Activated naive CD8-positive, alpha-beta T cell (primary cell): ENCODE measurements around the gene VPS13D.

Source experiments
- H3K27ac Mint-ChIP-seq: one replicate; pipeline ENCODE4 v1.8.0; 2021; ENCODE audit warnings: mixed read lengths
- H3K27me3 Mint-ChIP-seq: one replicate; pipeline ENCODE4 v1.8.0; 2021; ENCODE audit warnings: mixed read lengths
- H3K36me3 Mint-ChIP-seq: one replicate; pipeline ENCODE4 v1.8.0; 2021; ENCODE audit warnings: mixed read lengths
- H3K4me1 Mint-ChIP-seq: one replicate; pipeline ENCODE4 v1.8.0; 2021; ENCODE audit warnings: low read depth, mixed read lengths
- H3K4me3 Mint-ChIP-seq: one replicate; pipeline ENCODE4 v1.8.0; 2021; ENCODE audit warnings: mild to moderate bottlenecking, mixed read lengths
- H3K9me3 Mint-ChIP-seq: one replicate; pipeline ENCODE4 v1.8.0; 2021; ENCODE audit warnings: low read depth, mixed read lengths

Gene VPS13D, protein sequence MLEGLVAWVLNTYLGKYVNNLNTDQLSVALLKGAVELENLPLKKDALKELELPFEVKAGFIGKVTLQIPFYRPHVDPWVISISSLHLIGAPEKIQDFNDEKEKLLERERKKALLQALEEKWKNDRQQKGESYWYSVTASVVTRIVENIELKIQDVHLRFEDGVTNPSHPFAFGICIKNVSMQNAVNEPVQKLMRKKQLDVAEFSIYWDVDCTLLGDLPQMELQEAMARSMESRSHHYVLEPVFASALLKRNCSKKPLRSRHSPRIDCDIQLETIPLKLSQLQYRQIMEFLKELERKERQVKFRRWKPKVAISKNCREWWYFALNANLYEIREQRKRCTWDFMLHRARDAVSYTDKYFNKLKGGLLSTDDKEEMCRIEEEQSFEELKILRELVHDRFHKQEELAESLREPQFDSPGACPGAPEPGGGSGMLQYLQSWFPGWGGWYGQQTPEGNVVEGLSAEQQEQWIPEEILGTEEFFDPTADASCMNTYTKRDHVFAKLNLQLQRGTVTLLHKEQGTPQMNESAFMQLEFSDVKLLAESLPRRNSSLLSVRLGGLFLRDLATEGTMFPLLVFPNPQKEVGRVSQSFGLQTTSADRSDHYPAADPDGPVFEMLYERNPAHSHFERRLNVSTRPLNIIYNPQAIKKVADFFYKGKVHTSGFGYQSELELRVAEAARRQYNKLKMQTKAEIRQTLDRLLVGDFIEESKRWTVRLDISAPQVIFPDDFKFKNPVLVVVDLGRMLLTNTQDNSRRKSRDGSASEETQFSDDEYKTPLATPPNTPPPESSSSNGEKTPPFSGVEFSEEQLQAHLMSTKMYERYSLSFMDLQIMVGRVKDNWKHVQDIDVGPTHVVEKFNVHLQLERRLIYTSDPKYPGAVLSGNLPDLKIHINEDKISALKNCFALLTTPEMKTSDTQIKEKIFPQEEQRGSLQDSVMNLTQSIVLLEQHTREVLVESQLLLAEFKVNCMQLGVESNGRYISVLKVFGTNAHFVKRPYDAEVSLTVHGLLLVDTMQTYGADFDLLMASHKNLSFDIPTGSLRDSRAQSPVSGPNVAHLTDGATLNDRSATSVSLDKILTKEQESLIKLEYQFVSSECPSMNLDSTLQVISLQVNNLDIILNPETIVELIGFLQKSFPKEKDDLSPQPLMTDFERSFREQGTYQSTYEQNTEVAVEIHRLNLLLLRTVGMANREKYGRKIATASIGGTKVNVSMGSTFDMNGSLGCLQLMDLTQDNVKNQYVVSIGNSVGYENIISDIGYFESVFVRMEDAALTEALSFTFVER (N-terminal part only)

DNA sequence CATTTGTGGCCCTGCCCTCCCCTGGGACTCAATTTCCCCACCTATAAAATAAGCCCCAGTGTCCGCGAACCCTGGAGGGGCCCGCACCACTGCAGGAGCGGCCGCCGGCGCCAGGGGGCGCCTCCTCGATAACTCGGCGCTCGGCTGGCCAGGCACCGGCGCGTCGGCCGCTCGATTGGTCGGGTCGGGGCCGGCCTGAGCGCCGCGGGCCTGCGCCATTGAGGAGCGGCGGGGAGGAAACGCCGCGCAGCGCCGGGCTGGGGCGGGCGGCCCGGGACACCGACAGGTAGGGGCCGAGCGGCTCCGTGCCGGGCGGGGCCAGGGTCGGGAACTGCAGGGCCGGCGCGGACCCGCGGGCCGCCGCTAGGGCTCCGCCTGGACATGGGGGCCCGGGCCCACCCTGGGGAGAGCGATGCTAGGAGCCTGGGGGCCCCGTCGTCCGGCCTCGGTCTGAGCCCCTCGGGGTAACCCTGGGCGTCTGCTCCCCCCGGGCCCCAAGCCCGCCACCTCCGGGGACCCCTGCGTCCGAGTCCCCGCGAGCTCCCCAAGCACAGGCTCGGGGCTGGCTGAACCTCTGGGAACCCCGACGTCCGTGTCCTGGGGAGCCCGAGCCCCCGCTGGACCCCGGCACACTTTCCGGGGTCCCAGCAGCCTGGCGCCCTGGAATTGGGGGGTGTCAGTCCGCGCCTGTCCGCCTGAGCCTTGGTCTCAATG, at the start of gene VPS13D:
VPS13D (plus strand) TSS at position 196 of the 714 bp plus-strand sequence. CDS start 4,237 bp downstream, outside the sequence.
- Mint-ChIP-seq H3K27me3 (no peaks in the 10 kb centered on the region), H3K9me3 (no peaks in the 10 kb centered on the region), H3K4me1 (peaks cover 24% of the 10 kb centered on the region), H3K27ac (no peak within 1 kb of the TSS), H3K36me3 (no peaks in the 10 kb centered on the region), H3K4me3 (peak within 1 kb of the TSS; percentile 89)

DNA sequence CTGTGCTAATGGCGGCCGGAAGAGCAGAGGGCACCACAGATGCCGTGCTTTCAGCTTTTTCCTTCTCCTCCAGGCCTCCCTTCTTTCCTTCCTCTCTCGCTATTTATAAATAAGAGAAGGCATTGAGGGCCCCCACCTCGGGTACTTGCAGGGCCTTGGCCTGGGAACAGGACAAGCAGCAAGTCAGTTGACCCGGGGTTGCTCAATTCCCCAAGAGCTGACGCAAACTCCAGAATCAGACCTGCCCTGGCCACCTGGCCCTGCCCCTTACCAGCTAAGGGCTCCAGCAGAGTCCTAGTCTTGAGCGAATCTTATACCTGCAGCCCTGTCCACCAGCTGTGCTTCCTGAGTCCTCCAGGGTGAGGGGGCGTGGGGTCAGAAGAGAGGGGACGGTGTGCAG, 49.5 kb upstream of the VPS13D start:
- H3K27ac Mint-ChIP-seq = no peak overlapping the region

DNA sequence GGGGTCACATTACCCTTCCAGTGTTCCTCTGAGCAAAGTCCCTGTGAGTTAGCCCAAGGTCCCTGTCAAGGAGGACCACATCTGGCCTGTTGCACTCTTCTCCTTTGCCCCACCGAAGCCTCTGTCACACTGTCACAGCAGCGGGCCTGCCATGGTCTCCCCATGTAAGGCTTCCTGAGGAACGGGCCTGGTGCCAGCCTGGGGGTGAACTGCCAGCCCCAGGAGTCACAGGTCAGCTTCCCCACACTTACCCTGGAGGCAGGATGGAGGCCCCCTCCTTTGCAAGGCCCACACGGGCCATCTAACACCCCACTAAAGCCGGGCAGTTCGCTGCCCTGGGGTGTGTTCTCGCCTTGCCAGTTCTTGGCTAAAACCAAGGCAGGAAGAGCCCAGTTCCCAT, 48.9 kb upstream of the VPS13D start:
- Mint-ChIP-seq H3K27ac (peak overlapping the region; percentile 28), H3K36me3 (peaks cover 5% of the 10 kb centered on the region), H3K4me3 (no peak overlapping the region), H3K4me1 (peaks cover 62% of the 10 kb centered on the region), H3K27me3 (no peaks in the 10 kb centered on the region), H3K9me3 (no peaks in the 10 kb centered on the region)

More for the DNA sequence above, 49.5 kb upstream of the VPS13D start:
- Mint-ChIP-seq H3K27me3 (no peaks in the 10 kb centered on the region), H3K9me3 (no peaks in the 10 kb centered on the region), H3K4me3 (peak overlapping the region; percentile 20), H3K36me3 (peaks cover 5% of the 10 kb centered on the region), H3K4me1 (peaks cover 66% of the 10 kb centered on the region)

DNA sequence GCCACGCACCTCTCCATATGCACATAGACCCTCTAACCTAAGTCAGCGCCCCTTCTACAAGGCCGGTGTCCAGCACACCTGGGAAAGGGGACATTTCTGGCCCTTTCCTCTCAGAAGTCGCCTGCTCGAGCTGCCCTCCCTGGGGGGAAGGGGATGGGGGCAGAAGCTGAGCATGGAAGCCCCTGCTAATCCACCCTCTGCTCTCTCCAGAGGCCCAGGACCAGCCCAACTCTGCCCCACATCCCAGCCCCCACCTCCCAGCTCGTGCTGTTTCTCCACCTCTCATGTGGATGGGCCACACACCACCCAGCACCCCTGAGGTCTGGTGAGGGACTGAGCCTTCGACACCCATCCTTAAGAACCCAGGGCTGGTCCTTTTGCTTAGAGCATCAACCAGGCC, 48.3 kb upstream of the VPS13D start:
- Mint-ChIP-seq H3K4me1 (peaks cover 57% of the 10 kb centered on the region), H3K27ac (no peak overlapping the region), H3K27me3 (no peaks in the 10 kb centered on the region), H3K4me3 (no peak overlapping the region), H3K36me3 (peaks cover 3% of the 10 kb centered on the region), H3K9me3 (no peaks in the 10 kb centered on the region)

DNA sequence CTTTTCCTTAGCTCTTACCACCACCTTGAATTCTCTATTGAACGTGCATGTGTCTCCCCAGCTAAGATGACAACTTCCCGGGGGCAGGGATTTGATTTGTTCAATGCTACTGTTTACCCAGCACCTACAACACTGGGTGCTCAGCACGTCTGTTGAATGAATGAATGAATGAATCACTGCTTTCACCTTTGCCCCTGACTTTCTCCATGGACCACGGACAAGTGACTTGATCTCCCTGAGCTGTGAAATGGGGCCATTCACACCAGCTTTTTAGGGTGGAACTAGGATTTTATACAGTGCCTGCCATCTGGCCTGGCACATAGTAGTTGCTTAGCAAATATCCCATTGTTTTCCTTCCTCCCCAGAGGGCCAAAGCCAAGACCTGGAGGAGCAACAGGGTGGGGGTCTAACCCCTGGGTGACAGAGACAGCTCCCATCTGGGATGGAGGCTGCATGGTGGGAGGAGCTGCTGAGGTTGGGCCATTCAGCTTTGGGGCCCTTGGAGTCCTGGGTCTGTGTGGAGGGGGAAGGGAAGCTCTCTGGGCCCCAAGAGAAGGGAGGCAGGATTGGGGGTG, 47.3 kb upstream of the VPS13D start:
- Mint-ChIP-seq H3K36me3 (peaks cover 2% of the 10 kb centered on the region), H3K4me1 (peaks cover 56% of the 10 kb centered on the region), H3K27ac (peak overlapping the region; percentile 18), H3K9me3 (no peaks in the 10 kb centered on the region), H3K4me3 (no peak overlapping the region), H3K27me3 (no peaks in the 10 kb centered on the region)

DNA sequence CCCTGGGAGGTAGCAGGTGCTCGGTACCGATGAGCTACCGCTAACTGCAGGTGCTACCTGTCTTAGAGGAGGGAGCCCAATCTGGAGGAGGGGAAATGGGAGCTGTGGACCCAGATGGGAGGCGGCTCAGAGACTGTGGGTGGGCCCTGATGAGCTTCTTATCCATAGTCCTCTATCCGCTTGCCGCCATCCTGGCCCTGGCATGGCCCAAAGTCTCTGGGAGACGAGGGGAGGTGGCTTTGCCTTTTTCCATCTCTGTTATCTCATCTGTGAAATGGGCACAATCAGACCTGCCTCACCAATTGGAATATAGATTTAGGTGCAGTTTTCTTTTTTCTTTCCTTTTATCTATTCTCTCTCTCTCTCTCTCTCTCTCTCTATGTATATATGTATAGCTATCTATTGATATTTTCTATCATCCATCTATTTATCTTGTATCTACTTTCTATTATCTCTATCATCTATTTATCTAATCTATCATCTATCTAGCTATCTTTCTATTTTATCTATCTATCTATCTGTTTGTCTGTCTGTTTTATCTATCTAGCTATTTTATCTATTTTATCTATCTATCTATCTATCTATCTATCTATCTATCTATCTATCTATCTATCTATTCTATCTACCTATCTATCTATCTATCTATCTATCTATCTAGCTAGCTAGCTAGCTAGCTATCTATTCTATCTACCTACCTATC, 46.6 kb upstream of the VPS13D start:
- Mint-ChIP-seq H3K27ac (peak overlapping the region; percentile 18), H3K27me3 (no peaks in the 10 kb centered on the region), H3K4me1 (peaks cover 50% of the 10 kb centered on the region), H3K9me3 (no peaks in the 10 kb centered on the region), H3K4me3 (no peak overlapping the region), H3K36me3 (peaks cover 2% of the 10 kb centered on the region)

DNA sequence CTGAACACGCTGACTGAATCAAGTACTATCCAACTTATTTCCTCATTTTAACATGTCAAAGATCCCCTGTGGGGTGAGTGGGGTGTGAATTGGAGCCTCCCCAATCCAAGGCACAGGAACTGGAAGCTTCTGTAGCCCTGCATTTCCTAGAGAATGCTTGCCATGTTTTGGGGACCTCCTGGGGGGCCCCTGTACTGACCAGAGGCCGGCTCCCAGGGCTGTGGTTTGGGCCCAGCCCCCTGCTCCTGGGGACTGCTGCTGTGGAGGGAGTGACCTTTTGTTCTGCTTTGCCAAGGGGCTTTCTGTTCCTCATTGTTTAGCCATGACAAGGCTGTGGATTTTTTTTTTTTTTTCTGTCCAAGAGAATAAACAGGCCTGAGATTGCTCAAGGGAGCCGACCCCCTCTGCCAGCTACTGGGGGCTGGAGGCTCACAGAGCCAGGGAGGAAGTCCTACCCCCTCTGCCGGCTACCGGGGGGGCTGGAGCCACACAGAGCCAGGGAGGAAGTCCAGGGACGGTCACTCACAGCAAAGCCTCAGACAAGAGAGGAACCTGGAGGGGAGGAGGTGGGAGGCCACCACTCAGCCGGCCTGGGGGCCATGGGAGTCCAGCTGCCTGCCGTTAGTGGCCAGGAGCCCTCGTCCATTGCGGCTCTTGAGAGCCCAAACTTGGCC, 45.7 kb upstream of the VPS13D start:
- H3K4me3 Mint-ChIP-seq = no peak overlapping the region

DNA sequence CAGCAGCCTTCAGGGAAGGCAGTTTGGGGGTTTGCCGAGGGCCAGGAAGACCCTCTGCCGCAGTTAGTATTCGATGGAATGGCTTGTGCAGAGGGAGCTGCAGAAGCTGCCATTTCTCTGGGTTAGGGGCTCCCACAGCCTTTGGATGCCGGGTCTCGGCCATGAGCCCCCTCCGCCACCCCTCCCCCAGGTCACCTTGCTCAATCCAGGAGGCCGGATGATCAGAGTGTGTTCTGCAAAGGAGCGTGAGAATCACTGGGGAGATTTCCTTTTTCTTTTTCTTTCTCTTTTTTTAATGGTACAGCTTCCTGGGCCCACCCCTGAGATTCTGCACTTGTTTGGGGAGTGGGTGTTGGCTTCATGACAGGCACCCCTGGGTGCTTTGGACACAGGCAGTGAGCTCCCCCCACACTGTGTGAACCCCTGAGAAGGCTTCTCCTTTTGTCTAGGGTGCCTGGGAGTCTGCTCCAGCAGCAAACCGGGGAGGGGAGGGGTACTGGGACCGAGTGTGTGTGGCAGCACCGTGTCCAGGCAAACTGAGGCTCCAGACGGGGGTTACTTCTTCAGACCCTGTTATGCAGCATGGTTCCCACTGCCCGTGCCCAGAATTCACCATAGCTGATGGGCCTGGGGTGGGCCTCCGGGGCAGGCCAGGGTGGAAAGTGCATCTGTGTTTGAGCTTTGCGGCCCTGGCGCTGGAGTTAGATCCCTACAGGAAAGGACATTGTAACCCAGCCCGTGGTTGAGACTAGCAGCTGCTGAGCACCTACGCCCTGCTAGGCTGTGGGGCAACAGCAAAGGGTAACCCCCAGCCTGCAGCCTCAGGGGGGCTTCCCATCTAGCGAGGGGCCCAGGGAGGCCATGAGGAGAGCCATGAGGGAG, 44.6 kb upstream of the VPS13D start:
- peaks cover 9% of the 10 kb centered on the region for H3K36me3 Mint-ChIP-seq
- H3K4me3 Mint-ChIP-seq = no peak overlapping the region
- H3K9me3 Mint-ChIP-seq = no peaks in the 10 kb centered on the region
- peaks cover 40% of the 10 kb centered on the region for H3K4me1 Mint-ChIP-seq
- peak overlapping the region; percentile 41 for H3K27ac Mint-ChIP-seq
- no peaks in the 10 kb centered on the region for H3K27me3 Mint-ChIP-seq

More for the DNA sequence above, 45.7 kb upstream of the VPS13D start:
- peaks cover 41% of the 10 kb centered on the region for H3K4me1 Mint-ChIP-seq
- no peaks in the 10 kb centered on the region for H3K9me3 Mint-ChIP-seq
- no peaks in the 10 kb centered on the region for H3K27me3 Mint-ChIP-seq
- H3K36me3 Mint-ChIP-seq = no peaks in the 10 kb centered on the region
- H3K27ac Mint-ChIP-seq = no peak overlapping the region

DNA sequence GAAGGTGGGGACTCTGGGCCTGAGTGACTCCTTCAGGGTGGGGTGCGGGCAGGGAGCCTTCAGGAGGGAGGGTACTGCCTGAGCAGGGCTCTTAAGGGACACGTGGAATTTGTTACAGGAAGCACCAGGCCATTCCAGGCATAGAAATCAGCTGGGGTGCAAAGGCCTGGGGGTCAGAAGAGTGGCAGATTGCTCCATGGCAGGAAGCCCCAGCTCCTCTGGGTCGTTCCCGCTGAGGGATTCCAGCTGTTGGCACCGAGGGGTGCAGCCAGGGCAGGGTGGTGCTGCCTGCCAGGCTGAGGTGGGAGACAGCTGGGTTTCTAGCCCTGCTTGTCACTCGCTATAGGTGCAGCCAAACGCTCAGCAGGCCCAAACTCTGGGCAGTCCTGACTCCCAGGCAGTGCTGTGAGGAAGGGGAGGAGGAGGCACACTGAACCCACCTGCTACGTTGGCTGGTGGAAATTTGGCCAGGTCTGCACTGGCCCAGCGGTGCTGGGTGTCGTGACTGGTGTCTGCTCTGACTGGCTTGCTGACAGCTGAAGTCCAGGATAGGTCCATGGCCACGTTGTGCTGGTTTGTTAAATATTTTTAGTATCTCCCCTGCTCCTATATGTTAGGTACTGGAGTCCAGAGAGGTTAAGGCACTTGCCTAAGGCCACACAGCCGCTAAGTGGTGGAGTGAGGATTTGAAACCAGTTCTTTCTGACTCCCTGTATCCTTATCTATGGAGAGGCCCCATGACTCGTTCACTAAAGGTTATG, 43.7 kb upstream of the VPS13D start:
- no peak overlapping the region for H3K27ac Mint-ChIP-seq
- peaks cover 40% of the 10 kb centered on the region for H3K4me1 Mint-ChIP-seq
- H3K36me3 Mint-ChIP-seq = peaks cover 11% of the 10 kb centered on the region
- H3K4me3 Mint-ChIP-seq = no peak overlapping the region
- H3K9me3 Mint-ChIP-seq = no peaks in the 10 kb centered on the region
- no peaks in the 10 kb centered on the region for H3K27me3 Mint-ChIP-seq

DNA sequence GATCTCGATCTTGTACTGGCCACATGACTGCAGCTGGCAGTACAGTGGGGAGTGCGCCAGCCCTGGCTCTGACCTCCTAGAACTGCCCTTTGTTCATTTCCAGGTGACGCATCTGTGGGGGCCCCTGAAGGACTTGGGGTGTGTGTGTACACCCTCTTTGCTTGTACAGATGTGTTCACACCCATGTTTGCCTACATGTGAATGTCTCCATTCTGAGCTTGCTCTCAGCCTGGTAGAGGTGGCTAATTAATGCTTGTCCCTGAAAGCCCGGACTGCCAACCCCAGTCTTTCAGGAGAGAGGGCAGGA, 43.2 kb upstream of the VPS13D start:
- Mint-ChIP-seq H3K9me3 (no peaks in the 10 kb centered on the region), H3K27me3 (no peaks in the 10 kb centered on the region), H3K4me3 (no peak overlapping the region), H3K27ac (no peak overlapping the region), H3K4me1 (peaks cover 40% of the 10 kb centered on the region), H3K36me3 (peaks cover 11% of the 10 kb centered on the region)

DNA sequence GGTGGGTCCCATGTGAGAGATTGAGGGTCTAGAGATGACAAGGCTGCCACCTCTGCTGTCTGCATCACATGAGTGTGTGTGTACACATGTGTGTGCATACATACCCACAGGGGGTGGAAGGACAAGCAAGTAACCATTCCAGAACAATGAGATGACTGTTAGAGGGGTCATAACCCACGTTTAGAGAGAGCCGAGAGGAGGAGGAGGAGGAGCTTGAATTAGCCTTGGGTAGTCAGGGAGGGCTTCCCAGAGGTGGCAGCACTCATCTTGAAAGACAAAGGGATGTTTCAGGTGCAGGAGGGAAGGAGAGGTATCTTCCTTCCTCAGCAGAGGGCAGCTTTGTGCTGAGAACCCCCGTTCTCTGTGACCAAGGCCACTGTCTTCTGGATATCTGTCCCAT, 41.7 kb upstream of the VPS13D start:
- Mint-ChIP-seq H3K4me3 (no peak overlapping the region), H3K36me3 (peaks cover 11% of the 10 kb centered on the region)

More for the DNA sequence above, 41.7 kb upstream of the VPS13D start:
- Mint-ChIP-seq H3K9me3 (no peaks in the 10 kb centered on the region), H3K27ac (peak overlapping the region; percentile 3), H3K4me1 (peaks cover 28% of the 10 kb centered on the region), H3K27me3 (no peaks in the 10 kb centered on the region)
